HG03039 (cell line): ENCODE results near the gene STON1.
"Not testable (repeated sequence)": the region's sequence is repeated elsewhere in the genome, so short reads cannot be mapped to it uniquely, and the experiment has no call there.

ENCODE experiments used
- ATAC-seq: cut with Tn5 transposase; IDR thresholded peaks from one replicate; pipeline ENCODE4 v1.9.1; 2021; ENCODE audit warnings: mild to moderate bottlenecking, moderate library complexity; ENCODE audit not compliant: unreplicated experiment

The STON1 gene

GRCh38 chr2:48568547-48568946 is 38.6 kb downstream of the STON1 start:
- no peak for ATAC-seq

GRCh38 chr2:48569433-48569832 is 39.5 kb downstream of the STON1 start:
- no peak for ATAC-seq

GRCh38 chr2:48572816-48573215 is 42.9 kb downstream of the STON1 start:
- ATAC-seq = no peak

- ATAC-seq = no peak
These were observed 44.7 kb downstream of the STON1 start for GRCh38 chr2:48574353-48575287.

- ATAC-seq = no peak
These were observed 48.4 kb downstream of the STON1 start for GRCh38 chr2:48578313-48578712.

- ATAC-seq = no peak
These were observed 54.0 kb downstream of the STON1 start for GRCh38 chr2:48583961-48584360.

GRCh38 chr2:48584551-48584950 is 54.6 kb downstream of the STON1 start:
- no peak for ATAC-seq

- ATAC-seq = no peak
These were observed 56.5 kb downstream of the STON1 start for GRCh38 chr2:48586433-48586832.

- no peak for ATAC-seq
These were observed 57.6 kb downstream of the STON1 start for GRCh38 chr2:48587560-48587959.

- no peak for ATAC-seq
These were observed 58.0 kb downstream of the STON1 start for GRCh38 chr2:48587961-48588360.

GRCh38 chr2:48588745-48589144 is 58.8 kb downstream of the STON1 start:
- ATAC-seq = no peak

- ATAC-seq = no peak
These were observed 59.3 kb downstream of the STON1 start for GRCh38 chr2:48589170-48589767.

- no peak for ATAC-seq
These were observed 60.1 kb downstream of the STON1 start for GRCh38 chr2:48590017-48590416.

GRCh38 chr2:48592067-48592466 is 62.1 kb downstream of the STON1 start:
- ATAC-seq = no peak

- ATAC-seq = not testable (repeated sequence)
These were observed 66.8 kb downstream of the STON1 start for GRCh38 chr2:48596751-48597150.

- no peak for ATAC-seq
These were observed 67.5 kb downstream of the STON1 start for GRCh38 chr2:48597492-48597891.

- no peak for ATAC-seq
These were observed 70.4 kb downstream of the STON1 start for GRCh38 chr2:48600204-48600813.

- ATAC-seq = no peak
These were observed 71.0 kb downstream of the STON1 start for GRCh38 chr2:48600917-48601316.

- no peak for ATAC-seq
These were observed 71.4 kb downstream of the STON1 start for GRCh38 chr2:48601349-48601748.

GRCh38 chr2:48605482-48606175 is 75.7 kb downstream of the STON1 start:
- ATAC-seq = no peak

- ATAC-seq = no peak
These were observed 77.5 kb downstream of the STON1 start for GRCh38 chr2:48607307-48608014.
